HepG2 (cell line): Measurements from ENCODE around the gene RSRC2. TPM values are rescaled to one million over a fixed set of nuclear protein-coding genes. Genes with fewer than 3 reads are reported as not detected.
A peak's percentile ranks its signal among the peaks of the same experiment; 100 is the strongest.

Experiments
- ATF7-NPFF ChIP-seq: sonication (generic); formaldehyde crosslinking; IDR thresholded peaks from 2 replicates; pipeline ENCODE4 v1.8.1; 2023; ENCODE audit warnings: mild to moderate bottlenecking, low read depth, missing genetic modification reagents, moderate library complexity
- E2F1 ChIP-seq: sonication (generic); formaldehyde crosslinking; IDR thresholded peaks from 2 replicates; pipeline ENCODE4 v1.5.0; 2020; ENCODE audit warnings: missing genetic modification reagents
- HMGXB3 ChIP-seq: sonication (generic); formaldehyde crosslinking; IDR thresholded peaks from 2 replicates; pipeline ENCODE4 v1.4.0; 2020; ENCODE audit warnings: missing genetic modification reagents, borderline replicate concordance
- HNRNPK ChIP-seq: fragments of 200-400 bp; formaldehyde crosslinking; IDR thresholded peaks from 2 replicates; pipeline ENCODE4 v1.6.1; 2018; ENCODE audit warnings: low read length, low read depth, moderate library complexity, mild to moderate bottlenecking; ENCODE audit not compliant: poor library complexity, severe bottlenecking
- HOXA5 ChIP-seq: sonication (generic); formaldehyde crosslinking; IDR thresholded peaks from 2 replicates; pipeline ENCODE4 v1.4.0; 2020; ENCODE audit warnings: missing genetic modification reagents
- KAT7 ChIP-seq: IDR thresholded peaks from 2 replicates; pipeline ENCODE4 v1.6.1; 2018; ENCODE audit warnings: borderline replicate concordance, missing compliant biosample characterization
- MAX ChIP-seq: IDR thresholded peaks from 2 replicates; pipeline ENCODE4 v1.6.1; 2012; ENCODE audit warnings: inconsistent platforms
- NR2F2 ChIP-seq: IDR thresholded peaks from 2 replicates; pipeline ENCODE4 v1.6.1; 2012; ENCODE audit warnings: low read depth, inconsistent platforms, borderline replicate concordance
- SALL1 ChIP-seq: sonication (generic); formaldehyde crosslinking; IDR thresholded peaks from 2 replicates; pipeline ENCODE4 v1.8.0; 2022; ENCODE audit warnings: mild to moderate bottlenecking, missing genetic modification reagents
- SATB2 ChIP-seq: sonication (generic); formaldehyde crosslinking; IDR thresholded peaks from 2 replicates; pipeline ENCODE4 v1.5.0; 2020; ENCODE audit warnings: missing genetic modification reagents
- SMAD3 ChIP-seq: sonication (generic); formaldehyde crosslinking; IDR thresholded peaks from 2 replicates; pipeline ENCODE4 v1.4.0; 2020; ENCODE audit warnings: missing genetic modification reagents
- SRF ChIP-seq: IDR thresholded peaks from 2 replicates; pipeline ENCODE4 v1.6.1; 2011; ENCODE audit warnings: mild to moderate bottlenecking, low read depth, low read length, moderate library complexity
- ZBTB7B ChIP-seq: sonication (generic); formaldehyde crosslinking; IDR thresholded peaks from 2 replicates; pipeline ENCODE4 v1.4.0; 2020; ENCODE audit warnings: missing genetic modification reagents
- ZMYM3 ChIP-seq: sonication (generic); formaldehyde crosslinking; IDR thresholded peaks from 2 replicates; pipeline ENCODE4 v1.5.1; 2020; ENCODE audit warnings: mild to moderate bottlenecking, missing genetic modification reagents
- ZNF550 ChIP-seq: sonication (generic); formaldehyde crosslinking; IDR thresholded peaks from 2 replicates; pipeline ENCODE4 v1.4.0; 2020; ENCODE audit warnings: mild to moderate bottlenecking, missing genetic modification reagents, borderline replicate concordance
- ZNF567 ChIP-seq: sonication (generic); formaldehyde crosslinking; IDR thresholded peaks from 2 replicates; pipeline ENCODE4 v1.8.1; 2023; ENCODE audit warnings: mild to moderate bottlenecking, missing genetic modification reagents, borderline replicate concordance
- ZNF639 ChIP-seq: conservative IDR thresholded peaks from 2 replicates; pipeline ENCODE4 v1.6.1; 2018; ENCODE audit warnings: missing genetic modification reagents
- ZNF687 ChIP-seq: sonication (generic); formaldehyde crosslinking; IDR thresholded peaks from 2 replicates; pipeline ENCODE4 v1.5.1; 2020; ENCODE audit warnings: mild to moderate bottlenecking, missing genetic modification reagents, moderate library complexity
- polyA plus RNA-seq, 8 experiments: library from polyadenylated mRNA; depleted of rRNA in 3 of 8; stranded (reverse) in 7 of 8; unstranded in 1 of 8; fragments of >200 nt; fragmentation: Illumina TruSeq in 4 of 8; extraction: Trizol in 4 of 8; gene quantifications; 2 replicates each; pipeline versions ENCODE4 v1.2.1 to v1.2.3, GENCODE V29; 2011 to 2016; ENCODE audit warnings: low read depth in 4 of 8, missing spikeins in 1 of 8, mixed read lengths in 1 of 8; ENCODE audit not compliant: insufficient read depth in 1 of 8
- total RNA-seq, 5 experiments: library from RNA; depleted of rRNA; stranded (reverse); fragments of >200 nt; fragmentation: Illumina TruSeq; extraction: Trizol; gene quantifications; 2 replicates each; pipeline ENCODE4 v1.2.3, GENCODE V29; 2016; ENCODE audit warnings: low read depth in 1 of 5

Gene RSRC2
- total and polyA plus RNA-seq, 2 of the 13 experiments (the other 11 are each of a cell fraction or from before 2014, with no cell fraction given): 31.4 to 77.8 TPM

GRCh38 chr12:122526683-122527477 lies at the start of gene RSRC2, which contains the start of gene KNTC1 (continued):
- TF ChIP-seq KAT7 (CRISPR knock-in tag) (no peak), SRF (no peak), NR2F2 (0 out of 2 replicates have a peak, but pooled peaks have one; percentile 13), HNRNPK (no peak), HMGXB3 (CRISPR knock-in tag) (peak; percentile 77; the same call in 1 of the 2 replicates), SMAD3 (peak; percentile 58; the same call in 1 of the 2 replicates), ZNF550 (CRISPR knock-in tag) (no peak), ATF7-NPFF (CRISPR knock-in tag) (peak; percentile 28; the same call in 1 of the 2 replicates), HOXA5 (CRISPR knock-in tag) (peak; percentile 23), E2F1 (CRISPR knock-in tag) (peak; percentile 99), ZNF639 (CRISPR knock-in tag) (no peak), ZNF567 (CRISPR knock-in tag) (peak; percentile 63; the same call in 1 of the 2 replicates), ZMYM3 (no peak), SATB2 (0 out of 2 replicates have a peak, but pooled peaks have one; percentile 73), ZBTB7B (CRISPR knock-in tag) (no peak), ZNF687 (CRISPR knock-in tag) (peak; percentile 91), SALL1 (CRISPR knock-in tag) (peak; percentile 77), MAX (peak; percentile 90)
